DMS79 (cell line): Measurements from ENCODE around the gene PCNX3.
A peak's percentile ranks its signal among the peaks of the same experiment; 100 is the strongest.
"Not testable (repeated sequence)": the region's sequence is repeated elsewhere in the genome, so short reads cannot be mapped to it uniquely, and the experiment has no call there.

Experiments
- DNase-seq: peaks from one replicate; lab custom pipeline; 2025; lab: John Stamatoyannopoulos, UW

PCNX3 gene

DNA sequence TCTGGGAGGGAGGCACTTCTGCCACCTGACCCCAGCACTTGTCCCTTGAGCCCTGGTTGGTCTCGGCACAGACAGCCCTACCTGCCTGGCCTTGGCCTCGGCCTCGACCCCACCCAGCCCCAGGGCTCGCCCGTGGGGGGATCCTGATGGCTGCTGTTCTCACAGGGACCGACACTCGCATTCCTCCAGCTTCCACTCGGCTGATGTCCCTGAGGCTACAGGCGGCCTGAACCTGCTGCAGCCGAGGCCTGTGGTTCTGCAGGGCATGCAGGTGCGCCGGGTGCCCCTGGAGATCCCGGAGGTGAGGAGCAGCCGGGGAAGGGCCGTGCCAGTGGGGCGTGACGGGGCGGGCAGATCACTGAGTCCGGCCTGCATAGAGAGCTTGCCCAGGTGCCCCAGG lies 5.1 kb downstream of the PCNX3 start:
- no peak for DNase-seq

DNA sequence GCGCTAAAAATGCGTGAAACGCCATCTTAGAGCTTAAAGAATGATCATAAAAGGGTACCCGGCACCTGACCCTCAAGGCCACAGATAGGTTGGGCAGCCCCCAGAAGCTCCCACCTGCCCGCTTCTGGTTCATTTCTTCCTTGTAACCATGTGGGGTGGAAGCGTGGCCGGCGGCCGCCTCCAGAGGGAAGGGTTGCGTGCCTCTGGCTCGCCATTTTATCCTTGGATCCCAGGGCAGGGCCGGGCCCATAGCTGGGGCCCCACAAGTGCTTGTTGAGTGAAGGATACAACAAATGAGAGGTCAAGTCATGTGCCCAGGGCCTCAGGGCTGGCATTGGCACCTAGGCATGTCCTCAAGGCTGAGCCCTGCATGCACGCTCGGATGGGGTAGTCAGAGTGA lies 5.9 kb downstream of the PCNX3 start:
- no peak for DNase-seq

DNA sequence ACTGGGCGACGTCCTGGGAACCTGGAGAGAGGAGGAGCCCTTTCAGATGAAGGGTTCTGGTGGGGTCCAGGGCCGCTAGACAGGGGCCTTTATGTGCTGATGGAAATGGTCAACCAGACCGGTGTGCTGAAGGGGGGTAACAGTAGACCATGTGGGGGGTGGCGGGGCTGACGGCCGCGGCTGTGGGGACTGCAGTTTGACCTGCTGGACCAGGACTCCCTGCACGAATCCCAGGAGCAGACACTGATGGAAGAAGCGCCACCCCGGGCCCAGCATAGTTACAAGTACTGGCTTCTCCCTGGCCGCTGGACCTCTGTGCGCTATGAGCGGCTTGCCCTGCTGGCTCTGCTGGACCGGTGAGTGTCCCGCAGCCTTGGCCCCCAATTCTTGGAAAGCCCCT lies 6.4 kb downstream of the PCNX3 start:
- no peak for DNase-seq

DNA sequence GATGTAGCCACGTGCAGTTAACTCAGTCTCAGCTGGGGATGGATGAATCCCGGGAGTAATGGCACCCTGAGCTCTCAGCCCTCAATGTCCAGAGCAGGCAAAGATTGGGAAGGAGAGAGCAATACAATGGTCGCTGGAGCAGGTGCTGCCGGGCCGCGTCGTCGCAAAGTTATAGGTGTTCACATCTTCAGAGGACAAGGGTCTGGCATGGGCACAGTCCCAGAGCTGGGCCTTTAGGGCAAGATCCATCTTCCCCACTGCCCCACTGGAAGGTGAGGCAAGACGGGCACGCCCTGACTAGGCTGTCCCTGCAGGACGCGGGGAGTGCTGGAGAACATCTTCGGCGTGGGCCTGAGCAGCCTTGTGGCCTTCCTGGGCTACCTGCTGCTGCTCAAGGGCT lies 7.6 kb downstream of the PCNX3 start:
- no peak for DNase-seq

DNA sequence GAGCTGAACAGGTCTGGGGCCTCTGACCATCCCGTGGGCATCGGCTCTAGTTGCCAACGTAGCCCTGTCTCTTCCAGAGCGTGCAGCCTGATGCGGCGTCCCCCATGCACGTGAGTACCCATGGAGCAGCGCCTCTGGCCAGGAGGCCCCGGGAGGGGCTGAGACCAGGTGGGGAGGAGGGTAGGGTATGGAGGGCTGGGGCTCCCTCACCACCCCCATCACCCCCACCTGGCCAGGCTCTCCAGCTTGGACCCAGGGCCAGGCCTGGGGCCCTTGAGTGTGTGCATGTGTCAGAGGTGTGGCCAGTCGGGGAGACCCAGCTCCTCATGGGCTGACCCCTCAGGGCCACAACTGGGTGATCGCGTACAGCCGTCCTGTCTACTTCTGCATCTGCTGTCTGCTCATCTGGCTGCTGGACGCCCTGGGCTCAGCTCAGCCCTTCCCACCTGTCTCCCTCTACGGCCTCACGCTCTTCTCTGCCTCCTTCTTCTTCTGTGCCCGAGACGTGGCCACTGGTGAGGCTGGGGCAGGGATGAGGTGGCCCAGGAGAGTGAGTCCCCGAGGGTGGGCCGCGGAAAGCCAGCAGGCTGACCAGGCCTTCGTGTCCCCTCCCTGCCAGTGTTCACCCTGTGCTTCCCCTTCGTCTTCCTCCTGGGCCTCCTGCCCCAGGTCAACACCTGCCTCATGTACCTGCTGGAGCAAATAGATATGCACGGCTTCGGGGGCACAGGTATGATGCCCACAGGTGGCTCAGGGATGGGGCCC lies 8.5 kb downstream of the PCNX3 start:
- no peak for DNase-seq

DNA sequence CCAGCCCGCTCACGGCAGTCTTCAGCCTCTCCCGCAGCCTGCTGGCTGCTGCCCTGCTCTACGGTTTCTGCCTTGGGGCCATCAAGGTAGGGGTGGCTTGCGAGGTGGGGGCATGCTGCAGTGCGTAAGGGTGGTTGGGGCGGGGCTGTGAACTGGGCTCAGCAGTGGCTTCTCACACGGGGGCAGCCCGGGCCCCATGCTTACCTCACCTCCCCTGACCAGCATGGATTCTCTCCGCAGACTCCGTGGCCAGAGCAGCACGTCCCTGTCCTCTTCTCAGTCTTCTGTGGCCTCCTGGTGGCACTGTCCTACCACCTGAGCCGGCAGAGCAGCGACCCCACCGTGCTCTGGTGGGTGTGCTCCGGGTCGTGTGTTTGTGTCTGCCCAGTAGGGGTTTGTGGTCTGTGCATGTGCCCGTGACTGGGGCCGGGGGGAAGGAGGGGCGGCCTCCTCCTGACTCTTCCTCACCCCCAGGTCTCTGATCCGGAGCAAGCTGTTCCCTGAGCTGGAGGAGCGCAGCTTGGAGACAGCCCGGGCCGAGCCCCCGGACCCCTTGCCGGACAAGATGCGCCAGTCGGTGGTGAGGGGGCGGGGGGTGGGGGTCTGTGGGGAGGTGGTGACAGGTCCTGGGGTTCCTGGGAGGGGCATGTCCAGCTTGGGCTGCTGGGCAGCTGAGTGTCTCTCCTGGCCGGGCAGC lies 9.5 kb downstream of the PCNX3 start:
- DNase-seq: no peak

DNA sequence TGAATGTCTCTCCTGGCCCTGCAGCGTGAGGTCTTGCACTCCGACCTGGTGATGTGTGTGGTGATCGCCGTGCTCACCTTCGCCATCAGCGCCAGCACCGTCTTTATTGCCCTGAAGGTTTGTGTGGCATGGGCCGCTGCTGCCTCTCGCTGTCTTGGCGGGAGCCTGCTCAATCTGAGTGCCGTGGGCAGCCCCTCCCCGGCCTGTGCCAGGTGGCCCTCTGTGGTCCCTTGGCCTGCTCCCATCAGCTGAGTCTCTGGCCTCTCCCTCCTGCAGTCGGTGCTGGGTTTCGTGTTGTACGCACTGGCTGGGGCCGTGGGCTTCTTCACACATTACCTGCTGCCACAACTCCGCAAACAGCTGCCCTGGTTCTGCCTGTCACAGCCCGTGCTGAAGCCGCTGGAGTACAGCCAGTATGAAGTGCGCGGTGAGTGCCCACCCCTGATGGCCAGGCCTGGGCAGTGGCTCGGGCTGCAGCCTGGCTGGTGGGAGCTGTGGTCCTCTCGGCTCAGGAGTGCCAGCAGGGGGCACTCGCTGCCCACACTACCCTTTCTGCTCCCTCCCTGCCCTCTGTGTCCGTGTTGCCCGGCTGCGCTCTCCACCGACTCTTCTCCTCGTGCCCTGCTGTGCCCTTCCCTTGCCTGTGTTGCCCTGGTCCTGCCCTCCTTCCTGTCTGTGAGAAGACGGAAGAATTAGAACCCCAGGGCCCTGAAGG lies 10.2 kb downstream of the PCNX3 start:
- DNase-seq: peak; percentile 16

DNA sequence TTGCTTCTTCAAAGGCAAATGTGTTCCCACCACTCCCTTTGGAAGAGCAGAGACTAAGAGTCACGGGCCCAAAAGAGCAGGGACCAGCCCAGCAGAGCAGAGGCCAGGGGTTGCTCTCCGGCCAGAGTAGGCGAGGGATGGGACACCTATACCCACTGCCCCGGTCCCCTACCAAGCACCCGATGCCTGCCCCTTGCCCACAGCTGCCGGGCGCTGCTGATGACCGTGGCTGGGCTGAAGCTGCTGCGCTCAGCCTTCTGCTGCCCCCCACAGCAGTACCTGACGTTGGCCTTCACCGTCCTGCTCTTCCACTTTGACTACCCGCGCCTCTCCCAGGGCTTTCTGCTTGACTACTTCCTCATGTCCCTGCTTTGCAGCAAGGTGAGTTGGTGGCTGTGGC lies 11.6 kb downstream of the PCNX3 start:
- no peak for DNase-seq

DNA sequence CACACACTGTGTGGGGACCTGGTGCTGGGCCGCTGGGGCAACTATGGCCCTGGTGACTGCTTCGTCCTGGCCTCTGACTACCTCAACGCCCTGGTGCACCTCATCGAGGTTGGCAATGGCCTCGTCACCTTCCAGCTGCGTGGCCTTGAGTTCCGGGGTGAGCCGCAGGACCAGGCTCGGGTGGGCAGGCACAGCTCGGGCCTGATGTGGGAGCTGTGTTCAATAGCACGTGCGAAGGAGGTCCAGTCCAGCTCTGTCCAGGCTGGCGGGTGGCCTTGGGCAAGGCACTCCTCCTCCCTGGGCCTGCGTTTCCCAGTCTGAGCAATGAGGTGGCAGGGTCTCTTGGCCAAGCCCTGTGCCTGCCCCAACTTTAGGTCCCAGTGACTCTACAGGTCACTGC lies 14.0 kb downstream of the PCNX3 start:
- DNase-seq: no peak

DNA sequence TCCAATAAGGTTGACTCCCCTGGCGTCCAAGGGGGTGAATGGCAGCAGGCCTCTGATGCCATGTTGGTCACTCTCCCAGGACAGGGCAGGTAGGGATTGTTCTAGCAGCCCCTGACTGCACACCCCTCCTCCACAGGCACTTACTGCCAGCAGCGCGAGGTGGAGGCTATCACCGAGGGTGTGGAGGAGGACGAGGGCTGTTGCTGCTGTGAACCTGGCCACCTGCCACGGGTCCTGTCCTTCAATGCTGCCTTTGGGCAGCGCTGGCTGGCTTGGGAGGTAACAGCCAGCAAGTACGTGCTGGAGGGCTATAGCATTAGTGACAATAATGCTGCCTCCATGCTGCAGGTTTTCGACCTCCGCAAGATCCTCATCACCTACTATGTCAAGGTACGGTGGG lies 14.6 kb downstream of the PCNX3 start:
- DNase-seq: no peak

DNA sequence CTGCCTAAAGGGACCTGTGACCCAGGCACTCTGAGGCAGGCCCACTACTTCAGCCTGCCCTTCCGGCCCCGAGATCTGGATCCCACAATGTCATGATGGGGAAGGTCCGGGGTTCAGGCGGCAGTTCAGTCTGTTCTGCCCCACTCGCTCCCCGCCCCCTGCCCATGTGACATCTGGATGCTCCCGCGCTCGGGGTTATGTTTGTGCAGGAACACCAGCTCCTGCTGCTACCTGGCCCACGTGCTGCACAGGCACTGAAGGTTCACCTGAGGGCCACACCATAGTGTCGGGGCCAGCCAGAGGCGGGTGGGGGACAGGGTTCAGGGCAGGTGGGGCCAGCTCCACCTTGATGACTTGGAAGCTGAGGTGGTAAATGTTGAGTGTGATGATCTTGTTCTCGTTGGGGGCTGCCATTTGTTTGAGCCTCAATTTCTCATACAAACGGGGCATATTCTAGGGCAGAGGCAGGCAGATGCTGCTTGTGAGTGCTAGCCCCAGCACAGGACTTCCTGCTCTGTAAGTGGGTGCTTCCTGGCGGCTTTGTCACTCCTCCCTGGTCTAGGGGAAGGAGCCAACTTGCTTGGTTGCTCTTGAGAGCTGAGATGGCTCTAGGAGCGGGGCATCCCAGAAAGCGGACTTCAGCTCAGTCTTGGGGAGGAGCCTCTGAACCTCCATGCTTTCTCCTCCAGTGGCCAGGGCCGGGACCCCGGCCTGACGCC lies 18.0 kb downstream of the PCNX3 start:
- DNase-seq: no peak

DNA sequence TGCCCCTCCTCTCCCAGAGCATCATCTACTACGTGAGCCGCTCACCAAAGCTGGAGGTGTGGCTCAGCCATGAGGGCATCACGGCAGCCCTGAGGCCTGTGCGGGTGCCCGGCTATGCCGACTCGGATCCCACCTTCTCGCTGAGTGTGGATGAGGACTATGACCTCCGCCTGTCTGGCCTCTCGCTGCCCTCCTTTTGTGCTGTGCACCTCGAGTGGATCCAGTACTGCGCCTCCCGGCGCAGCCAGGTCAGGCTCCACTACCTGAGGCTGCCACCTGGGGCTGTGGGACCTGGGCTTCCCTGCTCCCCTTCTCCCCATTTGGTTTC lies 18.5 kb downstream of the PCNX3 start:
- no peak for DNase-seq

DNA sequence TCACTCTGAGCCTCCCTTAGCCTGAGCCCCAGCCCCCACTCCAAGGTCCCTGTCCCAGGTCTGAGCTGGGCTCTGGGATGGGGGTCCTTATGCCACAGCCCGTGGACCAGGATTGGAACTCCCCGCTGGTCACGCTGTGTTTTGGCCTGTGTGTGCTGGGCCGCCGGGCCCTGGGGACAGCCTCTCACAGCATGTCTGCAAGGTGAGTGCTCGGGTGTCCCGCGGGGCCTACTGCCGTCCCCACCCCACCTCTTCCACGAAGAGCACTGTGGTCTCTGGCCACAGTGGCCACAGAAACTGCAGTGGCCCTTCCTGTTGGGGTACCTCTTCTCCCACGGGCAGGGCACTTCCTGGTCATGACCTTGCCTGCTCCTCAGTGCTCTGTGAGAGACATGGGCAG lies 18.9 kb downstream of the PCNX3 start:
- DNase-seq: no peak

DNA sequence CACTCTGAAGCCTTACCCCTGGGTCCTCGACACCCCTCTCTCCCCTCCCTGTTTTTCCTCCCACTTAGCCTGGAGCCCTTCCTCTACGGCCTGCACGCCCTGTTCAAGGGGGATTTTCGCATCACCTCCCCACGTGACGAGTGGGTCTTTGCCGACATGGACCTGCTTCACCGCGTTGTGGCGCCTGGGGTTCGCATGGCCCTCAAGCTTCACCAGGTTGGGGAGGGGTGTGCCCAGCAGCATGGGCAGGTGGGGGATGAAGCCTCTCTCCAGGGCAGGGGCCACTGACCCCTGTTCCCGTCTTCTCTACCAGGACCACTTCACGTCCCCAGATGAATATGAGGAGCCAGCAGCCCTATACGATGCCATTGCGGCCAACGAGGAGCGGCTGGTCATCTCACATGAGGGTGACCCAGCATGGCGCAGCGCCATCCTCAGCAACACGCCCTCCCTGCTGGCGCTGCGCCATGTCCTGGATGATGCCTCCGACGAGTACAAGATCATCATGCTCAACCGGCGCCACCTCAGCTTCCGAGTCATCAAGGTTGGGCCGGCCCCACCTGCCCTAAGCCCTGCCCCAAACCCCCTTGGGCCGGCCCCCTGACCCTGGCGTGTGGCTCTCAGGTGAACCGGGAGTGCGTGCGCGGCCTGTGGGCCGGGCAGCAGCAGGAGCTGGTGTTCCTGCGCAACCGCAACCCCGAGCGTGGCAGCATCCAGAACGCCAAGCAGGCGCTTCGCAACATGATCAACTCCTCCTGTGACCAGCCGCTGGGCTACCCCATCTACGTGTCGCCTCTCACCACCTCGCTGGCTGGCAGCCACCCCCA lies 19.5 kb downstream of the PCNX3 start:
- no peak for DNase-seq

DNA sequence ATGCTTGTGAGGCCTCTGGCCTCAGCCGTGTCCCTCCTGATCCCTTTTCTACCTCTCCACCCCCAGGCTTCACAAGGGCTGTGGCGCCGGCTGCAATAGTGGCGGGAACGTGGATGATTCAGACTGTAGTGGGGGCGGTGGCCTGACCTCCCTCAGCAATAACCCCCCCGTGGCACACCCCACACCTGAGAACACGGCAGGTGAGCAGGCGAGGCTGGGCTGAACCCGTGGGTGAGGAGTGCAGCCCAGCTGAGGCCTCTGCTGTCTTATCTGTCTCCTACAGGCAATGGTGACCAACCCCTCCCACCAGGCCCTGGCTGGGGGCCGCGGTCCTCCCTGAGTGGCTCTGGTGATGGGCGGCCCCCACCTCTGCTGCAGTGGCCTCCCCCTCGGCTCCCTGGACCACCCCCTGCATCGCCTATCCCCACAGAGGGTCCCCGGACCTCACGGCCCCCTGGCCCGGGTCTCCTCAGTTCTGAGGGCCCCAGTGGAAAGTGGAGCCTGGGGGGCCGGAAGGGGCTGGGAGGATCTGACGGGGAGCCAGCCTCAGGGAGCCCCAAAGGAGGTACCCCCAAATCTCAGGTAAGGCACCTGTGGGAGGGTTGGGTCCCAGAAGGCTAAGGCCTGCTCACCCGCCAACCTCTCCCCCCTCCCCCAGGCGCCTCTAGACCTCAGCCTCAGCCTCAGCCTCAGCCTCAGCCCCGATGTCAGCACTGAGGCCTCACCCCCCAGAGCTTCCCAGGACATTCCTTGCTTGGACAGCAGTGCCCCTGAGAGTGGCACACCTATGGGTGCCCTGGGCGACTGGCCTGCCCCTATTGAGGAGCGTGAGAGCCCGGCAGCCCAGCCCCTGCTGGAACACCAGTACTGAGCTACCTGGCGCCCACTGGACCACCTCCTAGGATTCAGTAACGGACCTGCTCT lies 20.8 kb downstream of the PCNX3 start:
- no peak for DNase-seq

DNA sequence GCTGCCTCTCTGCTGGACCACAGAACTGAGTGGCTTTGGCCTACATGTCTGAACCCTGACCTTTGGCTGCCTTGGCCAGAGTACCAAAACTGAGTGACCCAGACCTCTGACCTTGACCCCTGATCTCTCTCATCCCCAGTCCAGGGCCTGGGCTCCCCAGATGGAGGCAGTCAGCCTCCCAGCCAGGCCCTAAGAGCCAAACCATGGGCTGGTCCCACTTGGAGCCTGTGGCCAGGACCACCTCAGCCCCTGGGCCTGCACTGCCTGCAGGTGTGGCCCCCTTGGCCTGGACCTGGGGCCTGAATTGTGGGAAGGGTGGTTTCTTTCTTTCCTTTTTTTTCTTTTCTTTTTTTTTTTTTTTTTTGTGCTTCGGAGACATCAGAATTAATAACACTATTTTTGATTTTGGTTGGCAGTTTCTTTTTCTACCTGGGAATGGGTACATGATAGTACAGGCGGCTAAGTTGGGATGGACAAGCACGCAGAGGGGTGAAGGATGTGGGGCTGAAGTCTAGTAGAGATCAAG lies 21.5 kb downstream of the PCNX3 start:
- no peak for DNase-seq

DNA sequence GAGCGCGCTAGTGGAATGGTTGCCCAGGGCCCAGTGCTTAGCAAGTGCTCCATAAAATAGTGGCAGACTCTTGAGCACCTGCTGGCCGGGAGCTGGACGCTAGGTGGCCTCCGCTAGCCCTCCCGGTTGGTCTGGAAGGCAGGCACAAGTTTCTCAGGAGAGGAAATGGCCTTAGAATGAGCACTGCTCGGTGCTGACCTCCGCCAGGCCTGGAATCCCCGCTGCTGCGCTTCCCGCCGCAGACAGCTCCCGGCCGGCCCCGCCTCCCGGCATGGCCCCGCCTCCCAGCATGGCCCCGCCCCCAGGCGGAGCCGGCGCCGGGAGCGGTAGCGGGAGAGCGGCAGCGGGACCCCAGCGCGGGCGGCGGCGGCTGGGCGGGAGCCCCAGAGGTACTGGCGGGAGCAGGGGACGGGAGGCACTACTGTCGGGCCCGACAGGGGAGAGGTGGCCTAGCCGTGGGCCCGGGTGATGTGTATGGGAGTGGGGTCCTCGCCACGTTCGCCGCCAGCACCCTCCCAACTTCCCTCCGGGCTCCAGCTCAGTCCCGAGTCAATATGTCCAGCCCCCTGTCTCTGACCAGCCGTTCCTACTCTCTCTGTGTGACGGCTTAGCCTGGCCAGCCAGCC lies 22.3 kb downstream of the PCNX3 start, which contains the start of gene SIPA1:
SIPA1 (plus strand) TSS at position 308 of the 626 bp plus-strand sequence. CDS start 2,821 bp downstream, outside the sequence.
- DNase-seq: peak; percentile 26

DNA sequence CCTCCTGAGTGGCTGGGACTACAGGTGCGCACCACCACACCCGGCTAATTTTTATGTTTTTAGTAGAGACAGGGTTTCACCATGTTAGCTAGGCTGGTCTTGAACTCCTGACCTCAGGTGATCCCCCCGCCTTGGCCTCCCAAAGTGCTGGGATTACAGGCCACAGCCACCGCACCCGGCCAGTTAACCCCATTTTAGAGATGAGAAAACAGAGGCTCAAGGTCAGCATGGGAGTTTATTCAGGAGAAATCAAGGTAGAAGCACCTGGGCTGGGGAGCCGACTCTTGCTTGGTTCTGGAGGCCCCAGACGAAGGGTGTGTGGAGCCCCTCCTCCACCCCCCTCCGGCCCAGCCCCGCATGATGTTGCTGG lies 23.6 kb downstream of the PCNX3 start:
- DNase-seq: not testable (repeated sequence)

DNA sequence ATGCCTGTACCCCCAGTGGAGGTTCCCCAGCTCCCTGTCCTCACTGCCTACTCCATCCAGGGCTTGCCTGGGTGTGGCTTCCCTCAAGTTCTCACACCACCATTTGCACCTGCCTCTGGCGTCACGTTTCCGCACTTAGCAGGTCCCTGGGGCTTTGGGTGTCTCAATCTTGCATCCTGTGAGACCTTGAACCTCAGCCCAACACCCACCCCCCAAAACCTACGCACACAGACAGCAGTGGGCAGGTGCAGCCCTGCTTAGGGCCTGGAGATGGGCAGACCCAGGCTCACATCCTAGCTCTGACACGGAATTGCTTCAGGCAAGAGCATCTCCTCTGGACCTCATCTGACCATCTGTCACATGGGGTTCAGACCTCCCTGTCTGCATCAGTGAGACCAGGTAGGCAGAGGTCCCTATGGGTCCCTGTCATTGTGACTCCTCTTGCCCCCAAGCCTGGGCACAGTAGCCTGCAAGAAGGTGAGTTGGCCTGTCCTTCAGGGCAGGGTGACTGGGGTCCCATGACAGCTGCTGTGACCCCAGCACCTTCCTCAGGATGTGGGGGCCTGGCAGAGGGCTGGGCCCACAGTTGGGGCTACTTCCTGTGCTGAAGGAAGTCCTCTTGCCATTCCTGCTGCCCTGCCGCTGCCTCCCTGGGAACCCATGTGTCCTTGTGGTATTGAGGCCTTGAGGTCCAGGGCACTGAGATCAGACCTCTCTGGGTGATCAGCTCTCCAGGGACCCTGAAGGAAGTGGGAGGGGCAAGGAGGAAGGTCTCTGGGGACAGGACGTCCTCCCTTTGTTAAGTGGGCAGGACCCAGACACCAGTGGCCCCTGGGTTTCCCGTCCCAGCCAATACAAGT lies 24.3 kb downstream of the PCNX3 start:
- no peak for DNase-seq
